Gastroesophageal sphincter (tissue), 4 donors: ENCODE results near the gene NBEA. TPM values are rescaled to one million over a fixed set of nuclear protein-coding genes. Genes with fewer than 3 reads are reported as not detected.
"Not testable (repeated sequence)": the region's sequence is repeated elsewhere in the genome, so short reads cannot be mapped to it uniquely, and the experiment has no call there.

Experiments used
- ATAC-seq: fragments of 150-250 bp; one replicate; pipeline ENCODE4 v1.9.1; 2016; ENCODE audit warnings: mild to moderate bottlenecking, moderate library complexity
- H3K27ac ChIP-seq, 4 donors: fragments of 200-600 bp; sonication (generic) in 3 of 4; 1 replicate in 3 of 4; 2 replicates in 1 of 4; pipeline ENCODE4 v1.5.1; 2016 to 2019
- H3K27me3 ChIP-seq: fragments of 200-600 bp; sonication (generic); one replicate; pipeline ENCODE4 v1.5.1; 2019
- H3K36me3 ChIP-seq, 2 donors: fragments of 200-600 bp; sonication (generic); one replicate each; pipeline ENCODE4 v1.5.1; 2019; ENCODE audit warnings: control low read depth in 1 of 2
- H3K4me1 ChIP-seq, 3 donors: fragments of 200-600 bp; sonication (generic); 1 replicate in 2 of 3; 2 replicates in 1 of 3; pipeline ENCODE4 v1.5.1; 2016 to 2019; ENCODE audit warnings: control low read depth in 2 of 3
- H3K4me3 ChIP-seq, 2 donors: fragments of 200-600 bp; sonication (generic); one replicate each; pipeline ENCODE4 v1.5.1; 2019; ENCODE audit warnings: mild to moderate bottlenecking in 1 of 2, moderate library complexity in 1 of 2
- H3K9me3 ChIP-seq, 3 donors: fragments of 200-600 bp; sonication (generic); one replicate each; pipeline ENCODE4 v1.5.1; 2017 to 2019; ENCODE audit warnings: control low read depth in 2 of 3
- EP300 ChIP-seq: sonication (generic); formaldehyde crosslinking; IDR thresholded peaks from one replicate; pipeline ENCODE4 v1.6.1; 2017; ENCODE audit warnings: antibody characterized with exemption, mild to moderate bottlenecking
- POLR2A ChIP-seq, 2 donors: fragments of 450-650 bp; IDR thresholded peaks; one replicate each; pipeline ENCODE4 v1.6.1; 2017; ENCODE audit warnings: antibody characterized with exemption in 2 of 2, mild to moderate bottlenecking in 2 of 2, moderate library complexity in 1 of 2
- POLR2AphosphoS5 ChIP-seq: sonication (generic); formaldehyde crosslinking; IDR thresholded peaks from one replicate; pipeline ENCODE4 v1.6.1; 2017; ENCODE audit warnings: antibody characterized with exemption
- WGBS, 2 donors: methylation state at CpG; one replicate each; pipeline ENCODE4 v1.1.5; 2018; ENCODE audit warnings: low coverage in 1 of 2; 5-methylcytosine and 5-hydroxymethylcytosine counted together
- total RNA-seq, 4 donors: library from RNA; depleted of rRNA; stranded (reverse); fragments of >200 nt; gene quantifications; one replicate each; pipeline ENCODE4 v1.1.0, GENCODE V29; 2016
- TF ChIP-seq, protein P1 (sequence below), 4 experiments: fragments of 200-600 bp in 2 of 4; fragments of 450-650 bp in 2 of 4; sonication (generic) in 1 of 4; IDR thresholded peaks; one replicate each; pipeline ENCODE4 v1.5.1; 2017 to 2019; ENCODE audit warnings: antibody characterized with exemption in 4 of 4, mild to moderate bottlenecking in 2 of 4, moderate library complexity in 2 of 4

The NBEA gene
- total RNA-seq, 4 donors from 2014 or later: 24.8 to 52.1 (median 35.4) TPM

DNA sequence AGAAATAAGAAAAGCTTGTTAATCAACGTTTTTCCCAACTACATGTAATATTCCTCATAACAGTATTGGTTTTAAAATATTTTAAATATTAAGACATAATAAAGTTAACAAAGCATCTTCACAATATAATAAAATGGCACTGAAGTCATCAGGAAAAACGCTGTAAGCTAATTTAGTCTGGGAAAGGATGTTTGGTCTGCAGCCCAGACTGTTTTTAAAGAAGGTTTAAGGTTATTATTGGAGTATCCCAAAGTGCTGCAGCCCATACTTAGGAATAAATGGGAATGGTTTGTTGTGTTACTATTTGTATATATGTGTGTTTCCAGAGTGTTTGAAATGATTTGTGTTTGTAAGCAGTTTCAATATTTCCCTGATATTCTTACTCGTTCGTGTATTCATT, 727.3 kb downstream of the NBEA start:
- no peak for ATAC-seq

DNA sequence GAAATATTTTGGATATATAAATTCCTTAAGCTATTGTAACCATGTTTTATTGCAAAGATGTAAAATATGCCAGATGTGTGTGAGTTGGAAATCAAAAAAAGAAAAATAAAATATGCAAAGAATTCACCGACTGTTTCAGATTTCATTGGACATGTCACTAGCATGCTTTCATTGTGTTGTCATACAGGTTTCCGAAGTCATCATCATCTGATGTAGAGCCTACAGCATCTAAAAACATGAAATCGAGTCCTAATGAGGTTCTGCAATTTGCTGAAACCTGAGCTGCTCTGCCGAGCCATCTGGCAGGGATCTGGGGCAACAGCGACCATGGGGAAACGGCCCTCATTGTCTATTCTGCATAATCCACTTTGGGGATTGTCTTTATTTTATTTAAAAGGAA, 730.5 kb downstream of the NBEA start:
- WGBS, 2 donors: 73 to 76% methylated on average over 4 to 6 of the region's 6 CpGs
- no peak for ATAC-seq
- H3K27me3 ChIP-seq: no peaks in the 10 kb centered on the region
- no peaks in the 10 kb centered on the region for H3K9me3 ChIP-seq
- TF ChIP-seq POLR2A (IDR thresholded peaks at IDR 0.05) (no peak), POLR2AphosphoS5 (no peak), EP300 (no peak)
- TF ChIP-seq, protein P1, sequence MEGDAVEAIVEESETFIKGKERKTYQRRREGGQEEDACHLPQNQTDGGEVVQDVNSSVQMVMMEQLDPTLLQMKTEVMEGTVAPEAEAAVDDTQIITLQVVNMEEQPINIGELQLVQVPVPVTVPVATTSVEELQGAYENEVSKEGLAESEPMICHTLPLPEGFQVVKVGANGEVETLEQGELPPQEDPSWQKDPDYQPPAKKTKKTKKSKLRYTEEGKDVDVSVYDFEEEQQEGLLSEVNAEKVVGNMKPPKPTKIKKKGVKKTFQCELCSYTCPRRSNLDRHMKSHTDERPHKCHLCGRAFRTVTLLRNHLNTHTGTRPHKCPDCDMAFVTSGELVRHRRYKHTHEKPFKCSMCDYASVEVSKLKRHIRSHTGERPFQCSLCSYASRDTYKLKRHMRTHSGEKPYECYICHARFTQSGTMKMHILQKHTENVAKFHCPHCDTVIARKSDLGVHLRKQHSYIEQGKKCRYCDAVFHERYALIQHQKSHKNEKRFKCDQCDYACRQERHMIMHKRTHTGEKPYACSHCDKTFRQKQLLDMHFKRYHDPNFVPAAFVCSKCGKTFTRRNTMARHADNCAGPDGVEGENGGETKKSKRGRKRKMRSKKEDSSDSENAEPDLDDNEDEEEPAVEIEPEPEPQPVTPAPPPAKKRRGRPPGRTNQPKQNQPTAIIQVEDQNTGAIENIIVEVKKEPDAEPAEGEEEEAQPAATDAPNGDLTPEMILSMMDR (IDR thresholded peaks at IDR 0.05): no peak
- H3K4me1 ChIP-seq: no peaks in the 10 kb centered on the region
- peaks cover 0 to 30% of the 10 kb centered on the region in 2 donors for H3K36me3 ChIP-seq
- H3K27ac ChIP-seq: no peak overlapping the region
- no peak overlapping the region for H3K4me3 ChIP-seq

More for the DNA sequence above, 727.3 kb downstream of the NBEA start:
- H3K4me3 ChIP-seq: no peak overlapping the region
- no peaks in the 10 kb centered on the region for H3K4me1 ChIP-seq
- no peak for TF ChIP-seq POLR2A (IDR thresholded peaks at IDR 0.05)
- no peak for TF ChIP-seq POLR2AphosphoS5
- TF ChIP-seq, protein P1 (IDR thresholded peaks at IDR 0.05): no peak
- no peak for TF ChIP-seq EP300
- no peak overlapping the region for H3K27ac ChIP-seq
- WGBS, 2 donors: 64 to 78% methylated on average over 4 of the region's 4 CpGs
- no peaks in the 10 kb centered on the region for H3K9me3 ChIP-seq
- peaks cover 0 to 42% of the 10 kb centered on the region in 2 donors for H3K36me3 ChIP-seq
- no peaks in the 10 kb centered on the region for H3K27me3 ChIP-seq

DNA sequence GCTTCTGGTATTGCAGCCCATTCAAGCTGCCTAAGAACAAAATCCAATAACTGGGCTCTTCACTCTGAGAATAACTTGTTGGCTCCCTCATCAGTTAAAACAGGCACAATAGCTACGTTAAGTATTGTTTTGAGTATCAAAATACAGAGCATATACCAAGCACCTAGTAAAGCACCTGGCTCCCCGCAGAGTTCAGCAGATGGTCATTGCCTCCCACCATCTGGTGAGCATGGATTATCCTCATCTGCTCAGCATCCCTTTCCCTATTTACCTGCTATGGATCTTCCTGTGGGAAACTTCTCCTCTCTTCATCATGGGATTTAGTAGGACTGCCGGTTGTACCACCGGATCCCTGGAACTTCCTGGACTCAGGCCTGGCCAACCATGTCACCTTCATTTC, 733.6 kb downstream of the NBEA start:
- Histone ChIP-seq H3K4me3 (no peak overlapping the region), H3K9me3 (no peaks in the 10 kb centered on the region), H3K36me3 (peaks cover 0 to 18% of the 10 kb centered on the region in 2 donors), H3K4me1 (no peaks in the 10 kb centered on the region), H3K27me3 (no peaks in the 10 kb centered on the region), H3K27ac (no peak overlapping the region)
- WGBS, 2 donors: 89 to 100% methylated on average over 3 of the region's 4 CpGs
- no peak for ATAC-seq
- TF ChIP-seq POLR2A (IDR thresholded peaks at IDR 0.05) (no peak), EP300 (no peak), POLR2AphosphoS5 (no peak)
- TF ChIP-seq, protein P1 (IDR thresholded peaks at IDR 0.05): no peak

DNA sequence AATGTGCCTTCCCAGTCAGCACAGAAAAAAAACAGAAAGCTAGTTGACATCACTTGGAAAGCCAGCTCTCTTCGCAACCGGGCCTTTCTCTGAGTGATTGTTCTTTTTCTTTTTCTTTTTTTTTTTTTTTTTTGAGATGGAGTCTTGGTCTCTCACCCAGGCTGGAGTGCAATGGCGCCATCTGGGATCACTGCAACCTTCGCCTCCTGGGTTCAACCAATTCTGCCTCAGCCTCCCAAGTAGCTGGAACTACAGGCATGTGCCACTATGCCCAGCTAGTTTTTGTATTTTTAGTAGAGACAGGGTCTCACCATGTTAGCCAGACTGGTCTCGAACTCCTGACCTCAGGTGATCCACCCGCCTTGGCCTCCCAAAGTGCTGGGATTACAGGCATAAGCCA, 735.8 kb downstream of the NBEA start:
- 72 to 89% methylated on average over 4 to 6 of the region's 6 CpGs for WGBS, 2 donors
- not testable (repeated sequence) for H3K9me3 ChIP-seq, ATAC-seq, H3K27ac ChIP-seq, H3K4me1 ChIP-seq, H3K4me3 ChIP-seq, H3K27me3 ChIP-seq, H3K36me3 ChIP-seq

DNA sequence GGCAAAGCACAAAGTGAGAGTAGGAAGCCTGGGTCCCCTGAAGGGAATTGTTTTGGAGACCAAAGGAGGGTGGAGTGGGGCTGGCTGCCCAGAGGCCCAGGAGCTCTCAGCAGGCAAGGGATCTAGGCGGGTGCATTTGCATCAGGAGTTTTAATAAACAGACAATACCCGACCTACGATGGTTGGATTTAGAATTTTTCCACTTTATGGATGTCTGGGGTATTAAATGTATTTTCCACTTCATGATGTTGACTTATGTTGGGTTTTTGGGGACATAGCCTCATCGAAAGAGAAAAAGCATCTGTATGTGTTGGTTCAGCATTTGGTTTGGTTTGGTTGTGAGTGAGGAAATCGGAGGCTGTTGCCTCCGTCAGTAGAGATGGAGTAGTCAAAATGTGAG, 739.6 kb downstream of the NBEA start:
- Histone ChIP-seq H3K27ac (no peak overlapping the region), H3K9me3 (no peaks in the 10 kb centered on the region), H3K4me3 (no peak overlapping the region), H3K27me3 (no peaks in the 10 kb centered on the region), H3K4me1 (no peaks in the 10 kb centered on the region), H3K36me3 (no peaks in the 10 kb centered on the region)
- no peak for TF ChIP-seq EP300
- TF ChIP-seq, protein P1 (IDR thresholded peaks at IDR 0.05): no peak
- no peak for TF ChIP-seq POLR2A (IDR thresholded peaks at IDR 0.05)
- TF ChIP-seq POLR2AphosphoS5: no peak
- 92 to 94% methylated on average over 3 to 6 of the region's 6 CpGs for WGBS, 2 donors
- no peak for ATAC-seq
